IMR-90 (cell line): Measurements from ENCODE around the gene MOB3B. TPM values are rescaled to one million over a fixed set of nuclear protein-coding genes. Genes with fewer than 3 reads are reported as not detected.

Experiments used
- ATAC-seq: fragments of 200-7000 bp; cut with Tn5 transposase; 2 replicates; pipeline ENCODE4 v1.9.1; 2020; ENCODE audit warnings: low read depth, mild to moderate bottlenecking, moderate library complexity
- BruUV-seq: library from RNA; stranded (reverse); fragments of 400-500 nt; replicated peaks from 2 replicates; lab custom pipeline; 2021; lab: Mats Ljungman, UMichigan
- CTCF ChIA-PET: fragments of 300-600 bp; formaldehyde crosslinking; extraction: SDS; loops from one replicate; lab custom pipeline; 2021; ENCODE audit warnings: antibody characterized with exemption; lab: Yijun Ruan, JAX
- POLR2A ChIA-PET: fragments of 300-600 bp; sonication (Branson Sonifier 250); formaldehyde crosslinking; loops from one replicate; lab custom pipeline; 2022; ENCODE audit warnings: antibody characterized with exemption; ENCODE audit not compliant: unreplicated experiment; lab: Charles Lee
- DNase-seq: peaks from one replicate; pipeline ENCODE4 v3.0.0; 2013
- H2AFZ ChIP-seq: replicated peaks from 2 replicates; pipeline ENCODE3; 2013; ENCODE audit warnings: low read length, mild to moderate bottlenecking; ENCODE audit not compliant: poor library complexity
- H2AK5ac ChIP-seq: 2 replicates; pipeline ENCODE4 v1.6.1; 2013; ENCODE audit warnings: low read depth, low read length, inconsistent platforms
- H2AK9ac ChIP-seq: replicated peaks from 2 replicates; pipeline ENCODE3; 2013; ENCODE audit warnings: mild to moderate bottlenecking, low read depth, low read length, moderate library complexity; ENCODE audit not compliant: poor library complexity
- H2BK120ac ChIP-seq: 2 replicates; pipeline ENCODE4 v1.6.1; 2013; ENCODE audit warnings: low read depth, low read length, inconsistent platforms
- H2BK15ac ChIP-seq: 3 replicates; pipeline ENCODE4 v1.6.1; 2013; ENCODE audit warnings: low read depth, low read length, inconsistent platforms
- H2BK20ac ChIP-seq: 2 replicates; pipeline ENCODE4 v1.6.1; 2013; ENCODE audit warnings: low read depth, mild to moderate bottlenecking, inconsistent platforms, low read length, moderate library complexity
- H2BK5ac ChIP-seq: 2 replicates; pipeline ENCODE4 v1.6.1; 2013; ENCODE audit warnings: mild to moderate bottlenecking, low read depth, low read length, inconsistent platforms; ENCODE audit not compliant: poor library complexity, severe bottlenecking
- H3K14ac ChIP-seq: replicated peaks from 2 replicates; pipeline ENCODE4 v1.6.1; 2013; ENCODE audit warnings: low read depth, low read length, inconsistent platforms
- H3K18ac ChIP-seq: 2 replicates; pipeline ENCODE4 v1.6.1; 2013; ENCODE audit warnings: low read depth, low read length, control low read depth
- H3K23ac ChIP-seq: 2 replicates; pipeline ENCODE4 v1.6.1; 2013; ENCODE audit warnings: low read depth, low read length, inconsistent platforms
- H3K27ac ChIP-seq: 2 replicates; pipeline ENCODE4 v1.5.1; 2013; ENCODE audit warnings: mild to moderate bottlenecking, control low read depth, low read length; ENCODE audit not compliant: insufficient read depth
- H3K27me3 ChIP-seq: 2 replicates; pipeline ENCODE4 v1.6.1; 2013; ENCODE audit warnings: low read length; ENCODE audit not compliant: control insufficient read depth, insufficient read depth
- H3K36me3 ChIP-seq: 2 replicates; pipeline ENCODE4 v1.6.1; 2013; ENCODE audit warnings: low read length, mixed read lengths; ENCODE audit not compliant: control insufficient read depth, insufficient read depth
- H3K4ac ChIP-seq: 2 replicates; pipeline ENCODE4 v1.6.1; 2013; ENCODE audit warnings: low read depth, low read length, inconsistent platforms
- H3K4me1 ChIP-seq: 2 replicates; pipeline ENCODE4 v1.6.1; 2013; ENCODE audit warnings: low read length, mixed read lengths; ENCODE audit not compliant: control insufficient read depth, insufficient read depth
- H3K4me2 ChIP-seq: 2 replicates; pipeline ENCODE4 v1.6.1; 2013; ENCODE audit warnings: low read depth, mild to moderate bottlenecking, control low read depth, low read length, moderate library complexity
- H3K4me3 ChIP-seq: 2 replicates; pipeline ENCODE4 v1.5.1; 2013; ENCODE audit warnings: low read depth, mild to moderate bottlenecking, control low read depth, low read length, moderate library complexity; ENCODE audit not compliant: insufficient read depth
- H3K56ac ChIP-seq: 2 replicates; pipeline ENCODE4 v1.6.1; 2013; ENCODE audit warnings: low read length, inconsistent platforms; ENCODE audit not compliant: insufficient read depth; ENCODE audit errors: extremely low read depth
- H3K79me1 ChIP-seq, 2 experiments: 2 replicates each; pipeline ENCODE4 v1.6.1; 2013; ENCODE audit warnings: low read length in 2 of 2, inconsistent platforms in 1 of 2, low read depth in 1 of 2
- H3K9ac ChIP-seq: 2 replicates; pipeline ENCODE4 v1.6.1; 2013; ENCODE audit warnings: low read depth, low read length, control low read depth
- H3K9me1 ChIP-seq: 2 replicates; pipeline ENCODE4 v1.6.1; 2013; ENCODE audit warnings: low read length, inconsistent platforms; ENCODE audit not compliant: insufficient read depth
- H3K9me3 ChIP-seq: 2 replicates; pipeline ENCODE4 v1.6.1; 2013; ENCODE audit warnings: low read length; ENCODE audit not compliant: control insufficient read depth, insufficient read depth
- H4K20me1 ChIP-seq: 2 replicates; pipeline ENCODE4 v1.6.1; 2013; ENCODE audit warnings: low read length, inconsistent platforms; ENCODE audit not compliant: insufficient read depth
- H4K5ac ChIP-seq: 2 replicates; pipeline ENCODE4 v1.6.1; 2013; ENCODE audit warnings: mild to moderate bottlenecking, low read depth, low read length, control low read depth
- H4K8ac ChIP-seq, 2 experiments: 2 replicates each; pipeline ENCODE4 v1.6.1; 2013; ENCODE audit warnings: low read depth in 2 of 2, low read length in 2 of 2, control low read depth in 1 of 2, inconsistent platforms in 1 of 2
- H4K91ac ChIP-seq: 2 replicates; pipeline ENCODE4 v1.6.1; 2013; ENCODE audit warnings: low read depth, low read length, inconsistent platforms; ENCODE audit not compliant: insufficient read depth
- BHLHE40 ChIP-seq: fragments of 150-350 bp; IDR thresholded peaks from 2 replicates; pipeline ENCODE4 v1.6.1; 2016; ENCODE audit warnings: mild to moderate bottlenecking, low read depth, low read length
- CEBPB ChIP-seq: IDR thresholded peaks from 2 replicates; pipeline ENCODE4 v1.6.1; 2012; ENCODE audit warnings: low read depth, low read length, improper control_type of control experiment
- CHD1 ChIP-seq: IDR thresholded peaks from 2 replicates; pipeline ENCODE4 v1.6.1; 2012; ENCODE audit warnings: low read depth, low read length, improper control_type of control experiment
- MAFK ChIP-seq: IDR thresholded peaks from 2 replicates; pipeline ENCODE4 v1.6.1; 2012; ENCODE audit warnings: low read depth, low read length, improper control_type of control experiment
- NFE2L2 ChIP-seq: fragments of 150-350 bp; IDR thresholded peaks from 2 replicates; pipeline ENCODE4 v1.6.1; 2016; ENCODE audit warnings: low read depth, mild to moderate bottlenecking, low read length
- POLR2A ChIP-seq: IDR thresholded peaks from 2 replicates; pipeline ENCODE4 v1.6.1; 2012; ENCODE audit warnings: mild to moderate bottlenecking, low read depth, low read length
- RCOR1 ChIP-seq: IDR thresholded peaks from 2 replicates; pipeline ENCODE4 v1.6.1; 2012; ENCODE audit warnings: mild to moderate bottlenecking, low read length, improper control_type of control experiment; ENCODE audit not compliant: insufficient replicate concordance
- RFX5 ChIP-seq: IDR thresholded peaks from 2 replicates; pipeline ENCODE4 v1.8.0; 2012; ENCODE audit warnings: low read depth, mild to moderate bottlenecking, low read length, moderate library complexity
- WGBS, 2 experiments: methylation state at CpG; one replicate each; pipeline versions ENCODE4 v1.1.5 to v1.1.7; 2013; ENCODE audit warnings: missing lambda C conversion rate in 2 of 2; ENCODE audit not compliant: insufficient read length in 1 of 2; ENCODE audit errors: extremely low coverage in 2 of 2; 5-methylcytosine and 5-hydroxymethylcytosine counted together
- dilution Hi-C: fragments of 300-500 bp; cut with HindIII; formaldehyde crosslinking; loops from one replicate; pipeline ENCODE4 v1.14.3; 2018; ENCODE audit warnings: low sequenced_read_pairs; ENCODE audit not compliant: unreplicated experiment
- in situ Hi-C: fragments of 300-500 bp; cut with MboI; formaldehyde crosslinking; loops from 3 replicates; pipeline ENCODE4 v1.14.3; 2019; ENCODE audit warnings: low sequenced_read_pairs, inconsistent platforms, mixed read lengths
- intact Hi-C: fragments of 100-400 bp; cut with micrococcal nuclease; formaldehyde crosslinking; loops from 2 replicates; pipeline ENCODE4 v1.10.0; 2022
- polyA plus RNA-seq, 3 experiments: library from polyadenylated mRNA; depleted of rRNA; stranded (reverse); fragments of >200 nt; gene quantifications; 2 replicates each; pipeline ENCODE4 v1.2.3, GENCODE V29; 2012; ENCODE audit warnings: low replicate concordance in 1 of 3
- total RNA-seq: library from RNA; depleted of rRNA; stranded (reverse); fragments of >200 nt; gene quantifications from 2 replicates; pipeline ENCODE4 v1.2.3, GENCODE V29; 2012
- TF ChIP-seq, protein P1 (sequence below): conservative IDR thresholded peaks from 2 replicates; pipeline ENCODE4 v1.5.1; 2012; ENCODE audit warnings: mild to moderate bottlenecking, low read depth, low read length, improper control_type of control experiment
- TF ChIP-seq, protein P2 (sequence below): fragments of 150-350 bp; IDR thresholded peaks from 2 replicates; pipeline ENCODE4 v1.6.1; 2017; ENCODE audit warnings: mild to moderate bottlenecking, antibody characterized with exemption, low read length, low read depth

Gene MOB3B
- total and polyA plus RNA-seq, 2 of the 4 experiments (the other 2 are of a cell fraction): under 0.01 to 0.02 TPM

DNA sequence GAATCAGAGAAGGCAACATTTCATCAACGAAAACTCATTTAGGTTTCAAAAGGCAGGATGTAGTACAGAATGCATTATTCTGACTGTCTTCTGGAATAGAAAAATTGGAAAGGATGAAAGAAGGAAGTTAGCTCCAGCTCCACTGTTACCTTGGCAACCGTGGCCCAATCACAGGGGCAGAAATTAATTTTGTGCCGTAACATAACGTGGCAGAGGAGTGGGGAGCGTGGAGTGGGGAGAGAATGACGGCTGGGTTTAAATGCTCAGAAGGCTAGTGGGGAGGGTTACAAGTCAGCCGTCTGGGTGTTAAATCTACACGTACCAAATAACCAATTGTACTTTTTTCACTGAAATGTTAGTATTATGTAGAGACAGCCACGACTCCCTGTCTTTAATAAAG lies 200.3 kb downstream of the MOB3B start:
- H3K27ac ChIP-seq: no peak overlapping the region
- DNase-seq: no peak
- H3K79me1 ChIP-seq: no peaks in the 10 kb centered on the region
- H2AK9ac ChIP-seq: no peak overlapping the region
- H3K36me3 ChIP-seq: no peaks in the 10 kb centered on the region
- no peak overlapping the region for H4K91ac ChIP-seq
- no peaks in the 10 kb centered on the region for H3K4me1 ChIP-seq
- H3K9me1 ChIP-seq: no peaks in the 10 kb centered on the region
- H2AK5ac ChIP-seq: no peak overlapping the region
- no peak overlapping the region for H2BK120ac ChIP-seq
- CTCF ChIA-PET: no interaction called here
- no peak overlapping the region for H3K4me2 ChIP-seq
- TF ChIP-seq RCOR1 (no peak), CHD1 (no peak), BHLHE40 (no peak), NFE2L2 (no peak), RFX5 (no peak), MAFK (no peak), POLR2A (no peak), CEBPB (no peak)
- TF ChIP-seq, protein P1, sequence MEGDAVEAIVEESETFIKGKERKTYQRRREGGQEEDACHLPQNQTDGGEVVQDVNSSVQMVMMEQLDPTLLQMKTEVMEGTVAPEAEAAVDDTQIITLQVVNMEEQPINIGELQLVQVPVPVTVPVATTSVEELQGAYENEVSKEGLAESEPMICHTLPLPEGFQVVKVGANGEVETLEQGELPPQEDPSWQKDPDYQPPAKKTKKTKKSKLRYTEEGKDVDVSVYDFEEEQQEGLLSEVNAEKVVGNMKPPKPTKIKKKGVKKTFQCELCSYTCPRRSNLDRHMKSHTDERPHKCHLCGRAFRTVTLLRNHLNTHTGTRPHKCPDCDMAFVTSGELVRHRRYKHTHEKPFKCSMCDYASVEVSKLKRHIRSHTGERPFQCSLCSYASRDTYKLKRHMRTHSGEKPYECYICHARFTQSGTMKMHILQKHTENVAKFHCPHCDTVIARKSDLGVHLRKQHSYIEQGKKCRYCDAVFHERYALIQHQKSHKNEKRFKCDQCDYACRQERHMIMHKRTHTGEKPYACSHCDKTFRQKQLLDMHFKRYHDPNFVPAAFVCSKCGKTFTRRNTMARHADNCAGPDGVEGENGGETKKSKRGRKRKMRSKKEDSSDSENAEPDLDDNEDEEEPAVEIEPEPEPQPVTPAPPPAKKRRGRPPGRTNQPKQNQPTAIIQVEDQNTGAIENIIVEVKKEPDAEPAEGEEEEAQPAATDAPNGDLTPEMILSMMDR: no peak
- TF ChIP-seq, protein P2, sequence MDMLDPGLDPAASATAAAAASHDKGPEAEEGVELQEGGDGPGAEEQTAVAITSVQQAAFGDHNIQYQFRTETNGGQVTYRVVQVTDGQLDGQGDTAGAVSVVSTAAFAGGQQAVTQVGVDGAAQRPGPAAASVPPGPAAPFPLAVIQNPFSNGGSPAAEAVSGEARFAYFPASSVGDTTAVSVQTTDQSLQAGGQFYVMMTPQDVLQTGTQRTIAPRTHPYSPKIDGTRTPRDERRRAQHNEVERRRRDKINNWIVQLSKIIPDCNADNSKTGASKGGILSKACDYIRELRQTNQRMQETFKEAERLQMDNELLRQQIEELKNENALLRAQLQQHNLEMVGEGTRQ: no peak
- intact Hi-C loops: no loop called here
- no peak overlapping the region for H3K4ac ChIP-seq
- H3K14ac ChIP-seq: no peak overlapping the region
- H2AFZ ChIP-seq: no peak overlapping the region
- H3K9ac ChIP-seq: no peak overlapping the region
- no CpG with 5 or more reads among the region's 9 CpGs for WGBS, 2 experiments
- no peak overlapping the region for H2BK5ac ChIP-seq
- BruUV-seq: no TSS peak
- POLR2A ChIA-PET: no interaction called here
- no peak overlapping the region for H4K8ac ChIP-seq
- H2BK15ac ChIP-seq: no peak overlapping the region
- H3K23ac ChIP-seq: no peak overlapping the region
- dilution Hi-C loops: no loop called here
- H4K20me1 ChIP-seq: no peaks in the 10 kb centered on the region
- in situ Hi-C loops: no loop called here
- no peak overlapping the region for H3K18ac ChIP-seq
- H2BK20ac ChIP-seq: no peak overlapping the region
- no peak for ATAC-seq
- peaks cover 12% of the 10 kb centered on the region for H3K27me3 ChIP-seq
- H3K4me3 ChIP-seq: no peak overlapping the region
- no peak overlapping the region for H4K5ac ChIP-seq
- no peak overlapping the region for H3K56ac ChIP-seq
- H3K9me3 ChIP-seq: no peaks in the 10 kb centered on the region
